ENCODE data around the gene BEND6. TPM values are rescaled to one million over a fixed set of nuclear protein-coding genes. Genes with fewer than 3 reads are reported as not detected.

Gene BEND6
- total and polyA plus RNA-seq, 2 of the 4 experiments (the other 2 are of a cell fraction): 4.1 to 9.7 TPM

- Histone ChIP-seq H3K18ac (ENCODE audit: low read depth, low read length) (no peak overlapping the region), H3K4ac (ENCODE audit: low read depth, low read length) (peak overlapping the region; percentile 20; the same call in 1 of the 2 replicates), H3K4me1 (ENCODE audit: control insufficient read depth, insufficient read depth, low read length) (peaks cover 8% of the 10 kb centered on the region), H3K27me3 (ENCODE audit: control insufficient read depth, insufficient read depth, low read length) (no peaks in the 10 kb centered on the region), H3K9ac (ENCODE audit: low read depth, low read length) (no peak overlapping the region), H2AFZ (replicated peaks; ENCODE audit: low read length, poor library complexity) (no peak overlapping the region), H4K8ac (ENCODE audit: low read depth in 2 of 2, low read length in 2 of 2) (no peak overlapping the region), H3K14ac (replicated peaks; ENCODE audit: low read depth, low read length) (peak overlapping the region; percentile 40; the same call in 1 of the 2 replicates), H3K4me2 (ENCODE audit: low read depth, low read length) (no peak overlapping the region), H2BK5ac (ENCODE audit: low read depth, low read length, poor library complexity, severe bottlenecking) (no peak overlapping the region), H4K5ac (ENCODE audit: low read depth, low read length) (no peak overlapping the region), H3K23ac (ENCODE audit: low read depth, low read length) (no peak overlapping the region), H3K9me1 (ENCODE audit: insufficient read depth, low read length) (no peaks in the 10 kb centered on the region), H2AK9ac (replicated peaks; ENCODE audit: low read depth, low read length, poor library complexity) (no peak overlapping the region), H2BK15ac (ENCODE audit: low read depth, low read length) (no peak overlapping the region), H4K20me1 (ENCODE audit: insufficient read depth, low read length) (no peaks in the 10 kb centered on the region), H3K27ac (ENCODE audit: insufficient read depth, low read length) (no peak overlapping the region), H3K9me3 (ENCODE audit: control insufficient read depth, insufficient read depth, low read length) (no peaks in the 10 kb centered on the region), H2BK120ac (ENCODE audit: low read depth, low read length) (0 out of 2 replicates have a peak overlapping the region, but pooled peaks have one; percentile 2), H4K91ac (ENCODE audit: insufficient read depth, low read depth, low read length) (no peak overlapping the region), H3K36me3 (ENCODE audit: control insufficient read depth, insufficient read depth, low read length) (no peaks in the 10 kb centered on the region), H3K56ac (ENCODE audit: extremely low read depth, insufficient read depth, low read length) (no peak overlapping the region), H3K79me1 (ENCODE audit: low read depth in 1 of 2, low read length in 2 of 2) (peaks cover 13 to 50% of the 10 kb centered on the region in 2 experiments; a peak in 3 of 4 replicates), H2BK20ac (ENCODE audit: low read depth, low read length) (peak overlapping the region; percentile 16; the same call in 1 of the 2 replicates), H3K4me3 (ENCODE audit: insufficient read depth, low read depth, low read length) (no peak overlapping the region), H2AK5ac (ENCODE audit: low read depth, low read length) (peak overlapping the region; percentile 47; the same call in 1 of the 2 replicates)
- ATAC-seq (ENCODE audit: low read depth) (no peak), DNase-seq (peak; percentile 45)
- in situ Hi-C loops (cut with MboI; ENCODE audit: low sequenced_read_pairs) (no loop called here), intact Hi-C loops (cut with micrococcal nuclease) (loop anchor here (5.0 to 10.0 kb wide), 2 partner anchors 214 to 314 kb away; partner anchors contain the start of genes BAG2 and DST), dilution Hi-C loops (cut with HindIII; ENCODE audit: low sequenced_read_pairs, unreplicated experiment) (no loop called here)
- TF ChIP-seq USF2 (IDR thresholded peaks at IDR 0.05; ENCODE audit: low read depth, low read length) (no peak), RFX5 (IDR thresholded peaks at IDR 0.05; ENCODE audit: low read depth, low read length) (no peak), MAFK (IDR thresholded peaks at IDR 0.05; ENCODE audit: low read depth, low read length) (no peak), FOS (IDR thresholded peaks at IDR 0.05; ENCODE audit: low read depth, low read length) (no peak), RCOR1 (IDR thresholded peaks at IDR 0.05; ENCODE audit: insufficient replicate concordance, low read length) (no peak)
- ChIA-PET CTCF (no interaction called here), POLR2A (ENCODE audit: unreplicated experiment) (no interaction called here)
- WGBS, 2 experiments (ENCODE audit: extremely low coverage in 2 of 2, insufficient read length in 1 of 2): 72% methylated on average over 3 of the region's 3 CpGs; no CpG with 5 or more reads in 1 of the 2 experiments
- BruUV-seq (replicated peaks): no TSS peak
Observed at GRCh38 chr6:56958481-56958880, 3.6 kb downstream of the BEND6 start.

All from IMR-90 (cell line).